Measurements from ENCODE around the gene VSIG10. TPM values are rescaled to one million over a fixed set of nuclear protein-coding genes. Genes with fewer than 3 reads are reported as not detected.

VSIG10 gene
- total RNA-seq, 1 donor from 2014 or later, result 9.6 TPM

- peaks cover 53% of the 10 kb centered on the region for H3K4me1 Mint-ChIP-seq (ENCODE audit: low read depth)
Measured at GRCh38 chr12:118055144-118055557, 48.7 kb downstream of the VSIG10 start.

GRCh38 chr12:118053071-118053985, 50.5 kb downstream of the VSIG10 start:
- H3K4me1 Mint-ChIP-seq (ENCODE audit: low read depth), result peaks cover 42% of the 10 kb centered on the region
- intact Hi-C loops (cut with micrococcal nuclease), result loop anchor here (2.0 to 10.0 kb wide), 3 partner anchors 37 to 919 kb away; partner anchors contain the start of gene RFC5
- DNase-seq (ENCODE audit: low spot score), result no peak
- H3K27ac Mint-ChIP-seq, result peak overlapping the region; percentile 81
- peaks cover 54% of the 10 kb centered on the region for H3K36me3 Mint-ChIP-seq (ENCODE audit: low read depth)
- H3K27me3 Mint-ChIP-seq (ENCODE audit: low read depth), result no peaks in the 10 kb centered on the region
- H3K9me3 Mint-ChIP-seq, result no peaks in the 10 kb centered on the region
- peak overlapping the region; percentile 2 for H3K4me3 Mint-ChIP-seq (ENCODE audit: low read depth)

More at GRCh38 chr12:118055144-118055557, 48.7 kb downstream of the VSIG10 start:
- H3K9me3 Mint-ChIP-seq, result no peaks in the 10 kb centered on the region
- peak overlapping the region; percentile 51 for H3K27ac Mint-ChIP-seq
- no peak overlapping the region for H3K4me3 Mint-ChIP-seq (ENCODE audit: low read depth)
- peak; percentile 65 for DNase-seq (ENCODE audit: low spot score)
- intact Hi-C loops (cut with micrococcal nuclease), result loop anchor here (5.0 to 10.0 kb wide), 2 partner anchors 178 to 920 kb away; no protein-coding TSS in a partner anchor
- H3K27me3 Mint-ChIP-seq (ENCODE audit: low read depth), result no peaks in the 10 kb centered on the region
- peaks cover 45% of the 10 kb centered on the region for H3K36me3 Mint-ChIP-seq (ENCODE audit: low read depth)

- H3K27me3 Mint-ChIP-seq (ENCODE audit: low read depth), result no peaks in the 10 kb centered on the region
Measured at GRCh38 chr12:118052324-118053070, 51.3 kb downstream of the VSIG10 start.

GRCh38 chr12:118050972-118051910, 52.6 kb downstream of the VSIG10 start:
- H3K4me3 Mint-ChIP-seq (ENCODE audit: low read depth), result no peak overlapping the region
- H3K9me3 Mint-ChIP-seq, result no peaks in the 10 kb centered on the region
- intact Hi-C loops (cut with micrococcal nuclease), result loop anchor here (5.0 to 10.0 kb wide), 2 partner anchors 256 to 916 kb away; no protein-coding TSS in a partner anchor

More at GRCh38 chr12:118052324-118053070, 51.3 kb downstream of the VSIG10 start:
- no peaks in the 10 kb centered on the region for H3K9me3 Mint-ChIP-seq
- peaks cover 56% of the 10 kb centered on the region for H3K36me3 Mint-ChIP-seq (ENCODE audit: low read depth)
- no peak for DNase-seq (ENCODE audit: low spot score)
- H3K27ac Mint-ChIP-seq, result peak overlapping the region; percentile 81
- no peak overlapping the region for H3K4me3 Mint-ChIP-seq (ENCODE audit: low read depth)
- peaks cover 40% of the 10 kb centered on the region for H3K4me1 Mint-ChIP-seq (ENCODE audit: low read depth)
- intact Hi-C loops (cut with micrococcal nuclease), result loop anchor here (1.0 to 10.0 kb wide), 5 partner anchors 8 to 918 kb away; partner anchors contain the start of gene RFC5

GRCh38 chr12:118046430-118046829, 57.4 kb downstream of the VSIG10 start:
- DNase-seq (ENCODE audit: low spot score), result no peak
- H3K9me3 Mint-ChIP-seq, result no peaks in the 10 kb centered on the region
- peaks cover 39% of the 10 kb centered on the region for H3K4me1 Mint-ChIP-seq (ENCODE audit: low read depth)
- no peaks in the 10 kb centered on the region for H3K27me3 Mint-ChIP-seq (ENCODE audit: low read depth)
- H3K27ac Mint-ChIP-seq, result peak overlapping the region; percentile 92
- intact Hi-C loops (cut with micrococcal nuclease), result no loop called here
- H3K36me3 Mint-ChIP-seq (ENCODE audit: low read depth), result peaks cover 85% of the 10 kb centered on the region
- no peak overlapping the region for H3K4me3 Mint-ChIP-seq (ENCODE audit: low read depth)

More at GRCh38 chr12:118050972-118051910, 52.6 kb downstream of the VSIG10 start:
- Mint-ChIP-seq H3K36me3 (ENCODE audit: low read depth) (peaks cover 64% of the 10 kb centered on the region), H3K27ac (peak overlapping the region; percentile 81), H3K4me1 (ENCODE audit: low read depth) (peaks cover 46% of the 10 kb centered on the region), H3K27me3 (ENCODE audit: low read depth) (no peaks in the 10 kb centered on the region)
- no peak for DNase-seq (ENCODE audit: low spot score)

- Mint-ChIP-seq H3K9me3 (peaks cover 4% of the 10 kb centered on the region), H3K4me1 (ENCODE audit: low read depth) (peaks cover 38% of the 10 kb centered on the region), H3K4me3 (ENCODE audit: low read depth) (peak overlapping the region; percentile 35), H3K36me3 (ENCODE audit: low read depth) (peaks cover 76% of the 10 kb centered on the region), H3K27me3 (ENCODE audit: low read depth) (no peaks in the 10 kb centered on the region), H3K27ac (peak overlapping the region; percentile 92)
- intact Hi-C loops (cut with micrococcal nuclease), result loop anchor here (1.0 to 2.0 kb wide), 2 partner anchors 8 to 16 kb away; partner anchors contain the start of gene WSB2
- DNase-seq (ENCODE audit: low spot score), result no peak
Measured at GRCh38 chr12:118044577-118044976, 59.2 kb downstream of the VSIG10 start.

- H3K4me1 Mint-ChIP-seq (ENCODE audit: low read depth), result peaks cover 38% of the 10 kb centered on the region
- peaks cover 4% of the 10 kb centered on the region for H3K9me3 Mint-ChIP-seq
- no peak for DNase-seq (ENCODE audit: low spot score)
- H3K4me3 Mint-ChIP-seq (ENCODE audit: low read depth), result peak overlapping the region; percentile 35
- peaks cover 75% of the 10 kb centered on the region for H3K36me3 Mint-ChIP-seq (ENCODE audit: low read depth)
- no peaks in the 10 kb centered on the region for H3K27me3 Mint-ChIP-seq (ENCODE audit: low read depth)
- intact Hi-C loops (cut with micrococcal nuclease), result loop anchor here (1.0 to 2.0 kb wide), 2 partner anchors 8 to 17 kb away; partner anchors contain the start of gene WSB2
- peak overlapping the region; percentile 92 for H3K27ac Mint-ChIP-seq
Measured at GRCh38 chr12:118044075-118044474, 59.7 kb downstream of the VSIG10 start.

GRCh38 chr12:118042091-118042490, 61.7 kb downstream of the VSIG10 start:
- intact Hi-C loops (cut with micrococcal nuclease), result no loop called here
- Mint-ChIP-seq H3K27me3 (ENCODE audit: low read depth) (no peaks in the 10 kb centered on the region), H3K4me3 (ENCODE audit: low read depth) (no peak overlapping the region), H3K27ac (peak overlapping the region; percentile 92), H3K9me3 (peaks cover 4% of the 10 kb centered on the region), H3K4me1 (ENCODE audit: low read depth) (peaks cover 37% of the 10 kb centered on the region), H3K36me3 (ENCODE audit: low read depth) (peaks cover 81% of the 10 kb centered on the region)
- no peak for DNase-seq (ENCODE audit: low spot score)

- no peak for DNase-seq (ENCODE audit: low spot score)
- Mint-ChIP-seq H3K36me3 (ENCODE audit: low read depth) (peaks cover 88% of the 10 kb centered on the region), H3K27ac (peak overlapping the region; percentile 56), H3K4me1 (ENCODE audit: low read depth) (peaks cover 45% of the 10 kb centered on the region), H3K9me3 (peaks cover 4% of the 10 kb centered on the region), H3K4me3 (ENCODE audit: low read depth) (no peak overlapping the region), H3K27me3 (ENCODE audit: low read depth) (no peaks in the 10 kb centered on the region)
- intact Hi-C loops (cut with micrococcal nuclease), result loop anchor here (5.0 kb wide), 1 partner anchor 269 kb away; no protein-coding TSS in a partner anchor
Measured at GRCh38 chr12:118038137-118038536, 65.7 kb downstream of the VSIG10 start.

GRCh38 chr12:118036672-118037411, 67.0 kb downstream of the VSIG10 start:
- peaks cover 4% of the 10 kb centered on the region for H3K9me3 Mint-ChIP-seq
- H3K27me3 Mint-ChIP-seq (ENCODE audit: low read depth), result no peaks in the 10 kb centered on the region
- no peak overlapping the region for H3K4me3 Mint-ChIP-seq (ENCODE audit: low read depth)
- DNase-seq (ENCODE audit: low spot score), result no peak
- H3K4me1 Mint-ChIP-seq (ENCODE audit: low read depth), result peaks cover 44% of the 10 kb centered on the region
- H3K36me3 Mint-ChIP-seq (ENCODE audit: low read depth), result peaks cover 88% of the 10 kb centered on the region
- peak overlapping the region; percentile 97 for H3K27ac Mint-ChIP-seq
- intact Hi-C loops (cut with micrococcal nuclease), result loop anchor here (5.0 kb wide), 1 partner anchor 270 kb away; no protein-coding TSS in a partner anchor

Data from activated T-helper 2 cell treated with anti-CD3 and anti-CD28 coated beads, Interferon-gamma antibody, Interleukin-2, Interleukin-4, amounts not matched to agents 10 μg/mL and 5 μg/mL and 100 μg/mL, durations not matched to agents 14 hours and 24 hours and 36 hours (primary cell).